K562 (cell line): ENCODE measurements around the gene GZF1. TPM values are rescaled to one million over a fixed set of nuclear protein-coding genes. Genes with fewer than 3 reads are reported as not detected.

ENCODE experiments used
- BDP1 ChIP-seq: IDR thresholded peaks from 3 replicates; pipeline ENCODE4 v1.6.1; 2011; ENCODE audit not compliant: insufficient read length, insufficient read depth
- CHD1 ChIP-seq: fragments of 200-600 bp; sonication (generic); IDR thresholded peaks from one replicate; pipeline ENCODE4 v1.6.1; 2012; ENCODE audit warnings: mild to moderate bottlenecking, moderate library complexity, low read length, inconsistent platforms
- GTF2E2 ChIP-seq: fragments of 200-800 bp; sonication (Bioruptor generic); IDR thresholded peaks from 2 replicates; pipeline ENCODE4 v1.6.1; 2016; ENCODE audit warnings: missing genetic modification characterization, missing compliant biosample characterization
- HIVEP1 ChIP-seq: fragments of 250-450 bp; sonication (Bioruptor Pico); IDR thresholded peaks from 2 replicates; pipeline ENCODE4 v1.4.0; 2020; ENCODE audit warnings: mild to moderate bottlenecking
- HMBOX1 ChIP-seq: sonication (generic); IDR thresholded peaks from 2 replicates; pipeline ENCODE4 v1.6.1; 2016
- HOMEZ ChIP-seq: fragments of 250-450 bp; sonication (Bioruptor Pico); IDR thresholded peaks from 2 replicates; pipeline ENCODE4 v1.4.0; 2020; ENCODE audit warnings: mild to moderate bottlenecking, moderate library complexity
- ILK ChIP-seq: fragments of 450-650 bp; IDR thresholded peaks from 2 replicates; pipeline ENCODE4 v1.6.1; 2016; ENCODE audit warnings: missing genetic modification characterization, low read depth, mild to moderate bottlenecking, missing compliant biosample characterization, moderate library complexity, borderline replicate concordance
- MAFG ChIP-seq: fragments of 450-650 bp; conservative IDR thresholded peaks from 2 replicates; pipeline ENCODE4 v1.6.1; 2016; ENCODE audit warnings: missing genetic modification characterization, missing compliant biosample characterization
- NR4A1 ChIP-seq, 2 experiments: fragments of 250-450 bp in 1 of 2; fragments of 450-650 bp in 1 of 2; sonication (Bioruptor Pico) in 1 of 2; IDR thresholded peaks; 2 replicates each; pipeline versions ENCODE4 v1.4.0 to v1.6.1; 2016 to 2020; ENCODE audit warnings: mild to moderate bottlenecking in 2 of 2, missing compliant biosample characterization in 1 of 2, missing genetic modification characterization in 1 of 2, moderate library complexity in 1 of 2
- POU5F1 ChIP-seq: fragments of 150-350 bp; IDR thresholded peaks from 2 replicates; pipeline ENCODE4 v1.6.1; 2014; ENCODE audit warnings: borderline replicate concordance, low read length, low read depth, mild to moderate bottlenecking; ENCODE audit not compliant: partially characterized antibody
- PYGO2 ChIP-seq: fragments of 450-650 bp; IDR thresholded peaks from 2 replicates; pipeline ENCODE4 v1.6.1; 2016; ENCODE audit warnings: mild to moderate bottlenecking, missing genetic modification characterization, moderate library complexity, missing compliant biosample characterization
- RBM17 ChIP-seq: fragments of 200-400 bp; formaldehyde crosslinking; IDR thresholded peaks from 2 replicates; pipeline ENCODE4 v1.6.1; 2017; ENCODE audit warnings: low read depth, mild to moderate bottlenecking, low read length, borderline replicate concordance
- SAFB ChIP-seq: fragments of 200-400 bp; formaldehyde crosslinking; IDR thresholded peaks from 2 replicates; pipeline ENCODE4 v1.6.1; 2017; ENCODE audit warnings: low read depth, low read length, borderline replicate concordance
- SETDB1 ChIP-seq: IDR thresholded peaks from one replicate; pipeline ENCODE4 v1.6.1; 2012; ENCODE audit warnings: low read length, control low read depth, inconsistent platforms
- SMAD3 ChIP-seq: fragments of 450-650 bp; formaldehyde crosslinking; conservative IDR thresholded peaks from 2 replicates; pipeline ENCODE4 v1.4.0; 2020; ENCODE audit warnings: mild to moderate bottlenecking
- SUPT5H ChIP-seq: fragments of 450-650 bp; IDR thresholded peaks from 2 replicates; pipeline ENCODE4 v1.6.1; 2016
- TAL1 ChIP-seq: fragments of 450-650 bp; IDR thresholded peaks from 2 replicates; pipeline ENCODE4 v1.6.1; 2016; ENCODE audit warnings: mild to moderate bottlenecking
- ZBTB49 ChIP-seq: sonication (generic); formaldehyde crosslinking; IDR thresholded peaks from 2 replicates; pipeline ENCODE4 v1.8.0; 2022; ENCODE audit warnings: missing genetic modification reagents, mild to moderate bottlenecking, borderline replicate concordance
- ZKSCAN8 ChIP-seq: fragments of 200-800 bp; sonication (Bioruptor generic); IDR thresholded peaks from 2 replicates; pipeline ENCODE4 v1.6.1; 2016; ENCODE audit warnings: missing genetic modification characterization, missing compliant biosample characterization
- ZNF717 ChIP-seq: fragments of 250-450 bp; sonication (Bioruptor Pico); IDR thresholded peaks from 2 replicates; pipeline ENCODE4 v1.5.0; 2021
- ZNF740 ChIP-seq, 3 experiments: fragments of 200-800 bp in 1 of 3; sonication (Bioruptor generic) in 1 of 3; sonication (generic) in 1 of 3; formaldehyde crosslinking in 1 of 3; IDR thresholded peaks; 2 replicates each; pipeline versions ENCODE4 v1.6.1 to v1.8.0; 2016 to 2022; ENCODE audit warnings: mild to moderate bottlenecking in 2 of 3, missing compliant biosample characterization in 2 of 3, missing genetic modification characterization in 2 of 3, missing genetic modification reagents in 1 of 3
- polyA plus RNA-seq, 8 experiments: library from polyadenylated mRNA; depleted of rRNA in 4 of 8; stranded (reverse) in 5 of 8; unstranded in 3 of 8; fragments of >200 nt; fragmentation: Nextera tagmentation in 2 of 8; fragmentation: Illumina TruSeq in 1 of 8; extraction: Ambion mirVana in 2 of 8; extraction: Trizol in 1 of 8; gene quantifications; 2 replicates each; pipeline versions ENCODE4 v1.2.1 to v1.2.3, GENCODE V29; 2011 to 2014; ENCODE audit warnings: inconsistent platforms in 1 of 8, missing spikeins in 1 of 8
- total RNA-seq, 7 experiments: library from RNA; depleted of rRNA in 6 of 7; stranded (reverse); fragments of >200 nt in 6 of 7; fragmentation: Illumina TruSeq in 2 of 7; extraction: Trizol in 2 of 7; gene quantifications; 2 replicates each; pipeline versions ENCODE4 v1.2.1 to v1.2.3, GENCODE V29; 2011 to 2021; ENCODE audit warnings: low replicate concordance in 1 of 7

The GZF1 gene
- total and polyA plus RNA-seq, 9 of the 15 experiments (the other 6 are each of a cell fraction or from before 2014, with no cell fraction given): 1.2 to 15.7 (median 7.4) TPM

GRCh38 chr20:23361476-23362391 is at the start of gene GZF1 (continued):
- 0 out of 2 replicates have a peak, but pooled peaks have one; percentile 71 for TF ChIP-seq NR4A1 (CRISPR knock-in tag; IDR thresholded peaks at IDR 0.05)
- no peak for TF ChIP-seq NR4A1 (tag; IDR thresholded peaks at IDR 0.05)
- TF ChIP-seq RBM17: no peak
- no peak for TF ChIP-seq SMAD3 (CRISPR knock-in tag)
- no peak for TF ChIP-seq PYGO2
- 0 out of 2 replicates have a peak, but pooled peaks have one; percentile 66 for TF ChIP-seq GTF2E2
- TF ChIP-seq TAL1: no peak
- no peak for TF ChIP-seq ILK (tag)
- TF ChIP-seq HOMEZ (CRISPR knock-in tag): no peak
- no peak for TF ChIP-seq ZNF717 (CRISPR knock-in tag)
- TF ChIP-seq CHD1: peak; percentile 59
- peak; percentile 88 for TF ChIP-seq SUPT5H
- peak; percentile 75 for TF ChIP-seq SAFB
- TF ChIP-seq ZNF740 (CRISPR knock-in tag; IDR thresholded peaks at IDR 0.05): no peak
- no peak for TF ChIP-seq ZNF740 (tag; IDR thresholded peaks at IDR 0.05)
- TF ChIP-seq HMBOX1: no peak; the same call in 1 of the 2 replicates
- no peak for TF ChIP-seq HIVEP1 (CRISPR knock-in tag)
- TF ChIP-seq ZKSCAN8 (CRISPR knock-in tag): no peak
- TF ChIP-seq ZBTB49 (CRISPR knock-in tag): no peak
- TF ChIP-seq BDP1: no peak
- TF ChIP-seq MAFG (tag): no peak
- TF ChIP-seq SETDB1: no peak
- no peak for TF ChIP-seq POU5F1
